ENCODE measurements around the gene SIDT2. TPM values are rescaled to one million over a fixed set of nuclear protein-coding genes. Genes with fewer than 3 reads are reported as not detected.
A peak's percentile ranks its signal among the peaks of the same experiment; 100 is the strongest.
"Not testable (repeated sequence)": the region's sequence is repeated elsewhere in the genome, so short reads cannot be mapped to it uniquely, and the experiment has no call there.

The SIDT2 gene
- total RNA-seq, 1 donor from 2014 or later: 45.4 TPM

- intact Hi-C loops (cut with DNase I): no loop called here
- no peaks in the 10 kb centered on the region for H3K9me3 ChIP-seq
- no peak for TF ChIP-seq CTCF (IDR thresholded peaks at IDR 0.05)
- H3K27ac ChIP-seq: peak overlapping the region; percentile 96 to 98
- H3K4me1 ChIP-seq: peaks cover 9 to 16% of the 10 kb centered on the region in 2 donors
- peak overlapping the region; percentile 68 to 97 for H3K4me3 ChIP-seq
- H3K27me3 ChIP-seq: no peaks in the 10 kb centered on the region
- H3K36me3 ChIP-seq: peaks cover 50 to 64% of the 10 kb centered on the region in 2 donors
- DNase-seq (ENCODE audit: low spot score in 2 of 2): no peak
Observed at GRCh38 chr11:117204283-117205080, 25.9 kb downstream of the SIDT2 start.

GRCh38 chr11:117205211-117205818, 26.8 kb downstream of the SIDT2 start:
- Histone ChIP-seq H3K9me3 (no peaks in the 10 kb centered on the region), H3K27me3 (no peaks in the 10 kb centered on the region), H3K36me3 (peaks cover 50 to 56% of the 10 kb centered on the region in 2 donors), H3K27ac (peak overlapping the region; percentile 96 to 98), H3K4me3 (peak overlapping the region; percentile 68 to 97), H3K4me1 (peaks cover 9 to 16% of the 10 kb centered on the region in 2 donors)
- TF ChIP-seq CTCF (IDR thresholded peaks at IDR 0.05): no peak
- peak in 1 of 2 donors; percentile 65 for DNase-seq (ENCODE audit: low spot score in 2 of 2)
- intact Hi-C loops (cut with DNase I): no loop called here

GRCh38 chr11:117206111-117206510, 27.6 kb downstream of the SIDT2 start:
- H3K9me3 ChIP-seq; DNase-seq (ENCODE audit: low spot score in 2 of 2); H3K27me3 ChIP-seq; intact Hi-C loops (cut with DNase I); H3K4me3 ChIP-seq: not testable (repeated sequence)
- peaks cover 9 to 16% of the 10 kb centered on the region in 2 donors for H3K4me1 ChIP-seq
- H3K27ac ChIP-seq: peak overlapping the region; percentile 41 to 65
- peaks cover 45 to 48% of the 10 kb centered on the region in 2 donors for H3K36me3 ChIP-seq

GRCh38 chr11:117206859-117207258, 28.3 kb downstream of the SIDT2 start:
- peaks cover 9 to 16% of the 10 kb centered on the region in 2 donors for H3K4me1 ChIP-seq
- H3K27me3 ChIP-seq; H3K9me3 ChIP-seq; H3K27ac ChIP-seq; H3K4me3 ChIP-seq; intact Hi-C loops (cut with DNase I): not testable (repeated sequence)
- DNase-seq (ENCODE audit: low spot score in 2 of 2): peak in 1 of 2 donors; percentile 69
- H3K36me3 ChIP-seq: peaks cover 38 to 40% of the 10 kb centered on the region in 2 donors

GRCh38 chr11:117207481-117207880, 28.9 kb downstream of the SIDT2 start:
- DNase-seq (ENCODE audit: low spot score in 2 of 2); H3K27ac ChIP-seq; H3K4me3 ChIP-seq; H3K27me3 ChIP-seq; H3K9me3 ChIP-seq; intact Hi-C loops (cut with DNase I): not testable (repeated sequence)
- H3K4me1 ChIP-seq: peaks cover 9 to 16% of the 10 kb centered on the region in 2 donors
- peaks cover 31 to 34% of the 10 kb centered on the region in 2 donors for H3K36me3 ChIP-seq

- peak in 1 of 2 donors; percentile 82 for DNase-seq (ENCODE audit: low spot score in 2 of 2)
- Histone ChIP-seq H3K4me1 (peaks cover 9 to 15% of the 10 kb centered on the region in 2 donors), H3K36me3 (peaks cover 19 to 31% of the 10 kb centered on the region in 2 donors)
- TF ChIP-seq CTCF (IDR thresholded peaks at IDR 0.05): peak; percentile 7 to 14 (median 12)
- H3K27me3 ChIP-seq; intact Hi-C loops (cut with DNase I); H3K27ac ChIP-seq; H3K9me3 ChIP-seq; H3K4me3 ChIP-seq: not testable (repeated sequence)
Observed at GRCh38 chr11:117208710-117209109, 30.2 kb downstream of the SIDT2 start.

GRCh38 chr11:117209351-117210125, 31.0 kb downstream of the SIDT2 start:
- peak in 1 of 2 donors; percentile 69 for DNase-seq (ENCODE audit: low spot score in 2 of 2)
- Histone ChIP-seq H3K27ac (peak overlapping the region in 1 of 2 donors; percentile 10), H3K36me3 (peaks cover 11 to 24% of the 10 kb centered on the region in 2 donors)
- H3K4me1 ChIP-seq; H3K9me3 ChIP-seq; intact Hi-C loops (cut with DNase I); H3K4me3 ChIP-seq; H3K27me3 ChIP-seq: not testable (repeated sequence)

Data from ascending aorta (tissue), 2 donors.